Adrenal gland (tissue), 5 donors: ENCODE results near the gene PAX6.

Experiments
- POLR2A ChIP-seq, 2 donors: fragments of 450-650 bp; IDR thresholded peaks; one replicate each; pipeline ENCODE4 v1.6.1; 2017; ENCODE audit warnings: antibody characterized with exemption in 2 of 2, mild to moderate bottlenecking in 2 of 2, moderate library complexity in 1 of 2
- TF ChIP-seq, protein P1 (sequence below), 6 experiments: fragments of 450-650 bp in 4 of 6; fragments of 200-600 bp in 2 of 6; sonication (generic) in 1 of 6; IDR thresholded peaks; 1 replicate in 5 of 6; 2 replicates in 1 of 6; pipeline versions ENCODE4 v1.5.1 to v1.8.0; 2016 to 2021; ENCODE audit warnings: antibody characterized with exemption in 6 of 6, mild to moderate bottlenecking in 2 of 6, moderate library complexity in 1 of 6
- donor health status: DM: no; HTN: no; CAD: no.

- TF ChIP-seq, protein P1, sequence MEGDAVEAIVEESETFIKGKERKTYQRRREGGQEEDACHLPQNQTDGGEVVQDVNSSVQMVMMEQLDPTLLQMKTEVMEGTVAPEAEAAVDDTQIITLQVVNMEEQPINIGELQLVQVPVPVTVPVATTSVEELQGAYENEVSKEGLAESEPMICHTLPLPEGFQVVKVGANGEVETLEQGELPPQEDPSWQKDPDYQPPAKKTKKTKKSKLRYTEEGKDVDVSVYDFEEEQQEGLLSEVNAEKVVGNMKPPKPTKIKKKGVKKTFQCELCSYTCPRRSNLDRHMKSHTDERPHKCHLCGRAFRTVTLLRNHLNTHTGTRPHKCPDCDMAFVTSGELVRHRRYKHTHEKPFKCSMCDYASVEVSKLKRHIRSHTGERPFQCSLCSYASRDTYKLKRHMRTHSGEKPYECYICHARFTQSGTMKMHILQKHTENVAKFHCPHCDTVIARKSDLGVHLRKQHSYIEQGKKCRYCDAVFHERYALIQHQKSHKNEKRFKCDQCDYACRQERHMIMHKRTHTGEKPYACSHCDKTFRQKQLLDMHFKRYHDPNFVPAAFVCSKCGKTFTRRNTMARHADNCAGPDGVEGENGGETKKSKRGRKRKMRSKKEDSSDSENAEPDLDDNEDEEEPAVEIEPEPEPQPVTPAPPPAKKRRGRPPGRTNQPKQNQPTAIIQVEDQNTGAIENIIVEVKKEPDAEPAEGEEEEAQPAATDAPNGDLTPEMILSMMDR (IDR thresholded peaks at IDR 0.05): no peak
- TF ChIP-seq POLR2A (IDR thresholded peaks at IDR 0.05): no peak
Observed at GRCh38 chr11:31764766-31765165, 46.4 kb downstream of the PAX6 start.
